GM10266 (cell line): ENCODE measurements around the gene PABPN1L.

Experiments
- DNase-seq: peaks from one replicate; pipeline ENCODE4 v3.0.0; 2012; ENCODE audit errors: extremely low spot score
- TF ChIP-seq, protein P1 (sequence below): IDR thresholded peaks from 2 replicates; pipeline ENCODE4 v1.5.1; 2012; ENCODE audit warnings: mild to moderate bottlenecking, low read depth; ENCODE audit not compliant: control insufficient read depth, insufficient read depth; ENCODE audit errors: missing control alignments

Gene PABPN1L, protein sequence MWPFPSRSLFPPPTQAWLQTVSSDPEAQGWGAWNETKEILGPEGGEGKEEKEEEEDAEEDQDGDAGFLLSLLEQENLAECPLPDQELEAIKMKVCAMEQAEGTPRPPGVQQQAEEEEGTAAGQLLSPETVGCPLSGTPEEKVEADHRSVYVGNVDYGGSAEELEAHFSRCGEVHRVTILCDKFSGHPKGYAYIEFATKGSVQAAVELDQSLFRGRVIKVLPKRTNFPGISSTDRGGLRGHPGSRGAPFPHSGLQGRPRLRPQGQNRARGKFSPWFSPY

DNA sequence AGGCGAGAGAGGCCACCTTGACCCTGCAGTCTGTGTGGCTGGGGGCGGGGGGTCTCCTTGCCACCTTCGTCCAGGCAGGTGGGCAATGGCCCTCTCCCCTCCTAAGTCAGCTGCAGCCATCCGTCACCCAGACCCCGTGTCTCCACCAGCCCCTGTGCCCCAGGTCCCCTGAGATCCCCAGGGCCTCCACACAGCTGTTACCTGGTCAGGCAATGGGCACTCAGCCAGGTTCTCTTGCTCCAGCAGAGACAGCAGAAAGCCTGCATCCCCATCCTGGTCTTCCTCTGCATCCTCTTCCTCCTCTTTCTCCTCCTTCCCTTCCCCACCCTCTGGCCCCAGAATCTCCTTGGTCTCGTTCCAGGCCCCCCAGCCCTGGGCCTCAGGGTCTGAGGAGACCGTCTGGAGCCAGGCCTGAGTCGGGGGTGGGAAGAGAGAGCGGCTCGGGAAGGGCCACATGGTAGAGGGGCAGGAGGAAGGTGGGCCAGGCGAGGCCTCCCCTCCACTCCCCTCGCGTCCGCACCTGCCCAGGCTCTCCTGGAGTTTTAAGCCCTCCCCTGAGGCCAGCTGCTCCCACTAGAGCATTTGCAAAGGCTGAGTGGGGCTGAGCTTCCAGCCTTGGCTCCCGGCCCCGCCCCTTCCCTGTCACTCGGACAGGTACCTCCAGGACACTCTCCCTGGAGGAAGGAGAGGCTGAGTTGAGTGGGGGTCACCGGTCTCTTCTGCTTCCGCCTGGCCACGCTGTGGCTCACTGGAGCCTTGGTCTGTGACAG lies at the start of gene PABPN1L:
Gene PABPN1L (minus strand): TSS at position 510 of the 770 bp plus-strand sequence. CDS start 54 bp downstream, at position 456.
- TF ChIP-seq, protein P1, sequence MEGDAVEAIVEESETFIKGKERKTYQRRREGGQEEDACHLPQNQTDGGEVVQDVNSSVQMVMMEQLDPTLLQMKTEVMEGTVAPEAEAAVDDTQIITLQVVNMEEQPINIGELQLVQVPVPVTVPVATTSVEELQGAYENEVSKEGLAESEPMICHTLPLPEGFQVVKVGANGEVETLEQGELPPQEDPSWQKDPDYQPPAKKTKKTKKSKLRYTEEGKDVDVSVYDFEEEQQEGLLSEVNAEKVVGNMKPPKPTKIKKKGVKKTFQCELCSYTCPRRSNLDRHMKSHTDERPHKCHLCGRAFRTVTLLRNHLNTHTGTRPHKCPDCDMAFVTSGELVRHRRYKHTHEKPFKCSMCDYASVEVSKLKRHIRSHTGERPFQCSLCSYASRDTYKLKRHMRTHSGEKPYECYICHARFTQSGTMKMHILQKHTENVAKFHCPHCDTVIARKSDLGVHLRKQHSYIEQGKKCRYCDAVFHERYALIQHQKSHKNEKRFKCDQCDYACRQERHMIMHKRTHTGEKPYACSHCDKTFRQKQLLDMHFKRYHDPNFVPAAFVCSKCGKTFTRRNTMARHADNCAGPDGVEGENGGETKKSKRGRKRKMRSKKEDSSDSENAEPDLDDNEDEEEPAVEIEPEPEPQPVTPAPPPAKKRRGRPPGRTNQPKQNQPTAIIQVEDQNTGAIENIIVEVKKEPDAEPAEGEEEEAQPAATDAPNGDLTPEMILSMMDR = no peak
- no peak for DNase-seq

DNA sequence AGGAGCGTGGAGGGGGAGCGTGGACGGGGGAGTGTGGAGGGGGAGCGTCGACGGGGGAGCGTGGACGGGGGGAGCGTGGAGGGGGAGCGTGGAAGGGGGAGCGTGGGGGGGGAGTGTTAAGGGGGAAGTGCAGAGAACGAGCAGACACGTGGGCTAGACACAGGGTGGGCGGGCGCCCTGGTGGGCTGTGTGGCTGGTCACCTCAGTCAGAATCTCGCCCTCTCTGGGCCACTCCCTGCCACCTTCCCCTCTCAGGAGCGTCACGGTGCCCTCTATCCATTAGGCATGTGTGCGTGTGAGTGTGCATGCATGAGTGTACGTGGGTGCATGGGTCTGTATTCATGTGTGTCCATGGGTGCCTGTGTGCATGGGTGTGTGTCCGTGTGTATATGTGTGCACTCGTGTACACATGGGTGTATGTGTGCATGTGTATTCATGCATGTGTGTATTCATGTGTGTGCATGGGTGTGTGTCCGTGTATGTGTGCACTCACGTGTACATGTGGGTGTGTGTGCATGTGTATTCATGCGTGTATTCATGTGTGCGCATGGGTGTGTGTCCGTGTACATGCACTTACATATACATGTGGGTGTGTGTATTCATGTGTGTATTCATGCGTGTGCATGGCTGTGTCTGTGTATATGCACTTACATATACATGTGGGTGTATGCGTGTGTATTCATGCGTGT lies 49.3 kb upstream of the PABPN1L start:
- DNase-seq = no peak
- TF ChIP-seq, protein P1 = no peak

DNA sequence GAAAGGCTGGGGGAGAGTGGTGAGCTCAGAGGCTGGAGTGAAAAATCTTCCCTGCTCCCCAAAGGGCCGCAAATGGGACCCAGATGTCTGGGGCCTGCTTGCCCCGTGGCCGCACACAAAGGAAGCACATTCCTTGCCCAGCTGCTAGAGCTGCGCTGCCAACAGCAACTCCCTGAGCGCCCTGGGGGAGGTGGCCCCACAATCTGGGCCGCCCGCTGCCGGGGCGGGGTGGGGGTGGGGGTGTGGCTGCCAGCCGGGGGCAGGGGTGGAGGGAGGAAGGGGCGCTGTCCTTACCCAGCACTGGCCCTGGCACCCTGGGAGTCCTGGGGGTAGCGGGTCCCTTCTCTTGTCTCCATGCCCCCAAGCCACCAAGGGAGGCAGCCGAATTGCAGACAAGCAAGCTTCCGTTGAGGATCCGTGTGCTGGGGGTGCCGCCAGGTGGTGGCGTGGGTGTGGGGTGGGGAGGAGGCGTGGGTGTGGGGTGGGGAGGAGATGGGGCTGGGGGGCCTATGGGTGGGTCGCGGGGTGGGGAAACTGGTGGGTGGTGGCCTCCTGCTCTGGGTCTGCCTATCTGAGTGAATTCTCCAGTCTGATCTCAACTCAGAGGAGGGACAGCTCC lies 48.4 kb upstream of the PABPN1L start:
- DNase-seq = no peak
- TF ChIP-seq, protein P1 = no peak

DNA sequence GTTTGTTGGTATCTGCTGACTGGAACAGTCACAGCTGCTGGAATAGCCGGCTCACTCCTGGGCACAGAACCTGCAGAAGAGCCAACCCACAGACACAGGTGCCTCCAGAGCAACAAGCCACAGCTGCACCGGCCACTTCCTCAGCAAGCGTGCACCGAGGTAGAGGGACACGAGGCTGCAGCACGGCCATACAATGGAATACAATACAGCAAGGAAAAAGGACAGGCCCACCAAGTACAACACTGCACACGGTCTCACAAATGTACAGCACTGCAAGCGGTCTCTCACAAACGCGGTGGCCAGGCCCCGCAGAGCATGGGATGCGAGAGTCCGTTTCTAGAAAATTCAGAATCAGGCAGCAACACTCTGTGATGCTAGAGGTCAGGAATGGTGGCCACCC lies 47.4 kb upstream of the PABPN1L start:
- no peak for DNase-seq
- TF ChIP-seq, protein P1 = no peak

DNA sequence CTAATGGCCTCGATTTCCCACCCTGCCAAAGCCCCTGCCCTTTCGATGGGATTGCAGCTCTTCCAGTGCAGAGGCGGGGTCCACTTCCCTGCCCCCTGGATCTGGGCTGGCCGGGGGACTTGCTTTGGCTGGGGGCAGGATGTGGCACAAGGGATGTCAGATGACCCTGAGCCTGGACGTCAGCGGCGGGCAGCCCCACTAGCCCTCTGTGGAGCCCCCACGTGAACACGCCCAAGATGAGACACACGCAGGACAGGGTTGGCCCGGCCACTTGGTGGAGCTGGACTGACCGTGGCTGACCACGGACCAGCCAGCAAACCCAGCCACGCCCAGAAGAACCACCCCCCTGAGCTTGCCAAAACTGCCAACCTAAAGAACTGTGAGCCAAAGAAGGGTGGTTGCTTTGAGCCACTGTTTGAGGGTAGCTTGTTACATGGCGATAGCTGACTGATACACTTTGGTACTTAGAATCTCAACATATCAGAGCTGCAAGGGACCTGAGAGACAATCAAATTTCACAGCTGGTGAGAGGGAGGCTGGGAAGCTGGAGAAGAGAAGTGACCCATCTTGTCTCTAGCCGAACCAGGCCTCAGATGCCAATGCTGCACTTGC lies 46.6 kb upstream of the PABPN1L start:
- TF ChIP-seq, protein P1 = no peak
- no peak for DNase-seq

DNA sequence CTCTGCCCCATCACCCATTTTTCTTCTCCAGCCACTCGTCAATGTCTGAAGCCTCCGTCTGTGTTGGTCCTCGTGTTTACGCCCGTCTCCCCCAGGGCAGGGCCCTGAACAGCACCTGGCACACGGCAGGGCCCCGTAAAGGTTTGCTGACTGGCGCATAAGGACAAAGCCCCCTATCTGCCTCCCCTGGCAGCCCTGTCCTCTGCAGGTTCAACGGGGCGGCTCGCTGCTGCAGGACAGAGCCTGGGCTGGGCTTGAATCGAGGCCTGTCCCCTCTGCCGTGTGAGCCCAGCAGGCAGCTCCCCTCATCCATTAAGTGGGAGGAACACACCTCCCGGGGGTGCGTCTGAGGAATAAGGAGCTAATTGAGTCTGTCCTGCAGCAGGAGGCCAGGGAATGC lies 46.1 kb upstream of the PABPN1L start:
- TF ChIP-seq, protein P1 = no peak

More for the DNA sequence above, 46.1 kb upstream of the PABPN1L start:
- no peak for DNase-seq
